Endodermal cell (in vitro differentiated cells): Measurements from ENCODE around the gene ADAM15. TPM values are rescaled to one million over a fixed set of nuclear protein-coding genes. Genes with fewer than 3 reads are reported as not detected.

Source experiments
- DNase-seq: peaks from one replicate; pipeline ENCODE4 v3.0.0-alpha.2; 2017
- H3K27ac ChIP-seq: 2 replicates; pipeline ENCODE4 v1.5.1; 2013; ENCODE audit warnings: mild to moderate bottlenecking, low read depth, low read length, moderate library complexity
- H3K27me3 ChIP-seq: 2 replicates; pipeline ENCODE4 v1.6.1; 2013; ENCODE audit warnings: mild to moderate bottlenecking, low read length, moderate library complexity; ENCODE audit not compliant: insufficient read depth, control insufficient read depth, poor library complexity, severe bottlenecking
- H3K36me3 ChIP-seq: 2 replicates; pipeline ENCODE4 v1.7.0; 2013; ENCODE audit warnings: mild to moderate bottlenecking, low read length, moderate library complexity; ENCODE audit not compliant: control insufficient read depth, insufficient read depth
- H3K4me1 ChIP-seq: one replicate; pipeline ENCODE4 v1.7.0; 2013; ENCODE audit warnings: low read length; ENCODE audit not compliant: control insufficient read depth, insufficient read depth
- H3K4me3 ChIP-seq: 2 replicates; pipeline ENCODE4 v1.5.1; 2013; ENCODE audit warnings: mild to moderate bottlenecking, low read length, moderate library complexity
- H3K9ac ChIP-seq: 2 replicates; pipeline ENCODE4 v1.6.1; 2013; ENCODE audit warnings: mild to moderate bottlenecking, low read length, moderate library complexity; ENCODE audit not compliant: poor library complexity, severe bottlenecking; ENCODE audit errors: extremely low read depth
- H3K9me3 ChIP-seq: 2 replicates; pipeline ENCODE4 v1.6.1; 2013; ENCODE audit warnings: mild to moderate bottlenecking, low read length, moderate library complexity; ENCODE audit not compliant: control insufficient read depth
- H3K27ac Mint-ChIP-seq: 2 replicates; pipeline ENCODE4 v1.8.0; 2020; ENCODE audit warnings: mixed read lengths
- H3K27me3 Mint-ChIP-seq: 2 replicates; pipeline ENCODE4 v1.8.0; 2021; ENCODE audit warnings: mild to moderate bottlenecking, mixed read lengths; ENCODE audit not compliant: insufficient read depth
- H3K36me3 Mint-ChIP-seq: 2 replicates; pipeline ENCODE4 v1.8.0; 2020; ENCODE audit warnings: low read depth, mixed read lengths
- H3K4me1 Mint-ChIP-seq: 2 replicates; pipeline ENCODE4 v1.8.0; 2020; ENCODE audit warnings: mixed read lengths
- H3K4me3 Mint-ChIP-seq: 2 replicates; pipeline ENCODE4 v1.8.0; 2020; ENCODE audit warnings: mild to moderate bottlenecking, moderate library complexity, mixed read lengths
- H3K9me3 Mint-ChIP-seq: 2 replicates; pipeline ENCODE4 v1.8.0; 2020; ENCODE audit warnings: mild to moderate bottlenecking, mixed read lengths
- WGBS, 2 experiments: methylation state at CpG; one replicate each; pipeline versions ENCODE4 v1.1.5 to v1.1.7; 2013; ENCODE audit warnings: missing lambda C conversion rate in 2 of 2, mixed read lengths in 1 of 2; ENCODE audit not compliant: insufficient coverage in 1 of 2, insufficient read length in 1 of 2; 5-methylcytosine and 5-hydroxymethylcytosine counted together
- total RNA-seq, 2 donors: library from RNA; stranded (reverse); fragmentation: NEBNext Ultra II Directional in 1 of 2; extraction: Animal tissue kit (Norgen Biotek cat#: 25700) in 1 of 2; gene quantifications; 2 replicates in 1 of 2; 3 replicates in 1 of 2; pipeline ENCODE4 v1.2.1, GENCODE V29; 2021
- TF ChIP-seq, protein P1 (sequence below): fragments of 200-600 bp; sonication (generic); conservative IDR thresholded peaks from 2 replicates; pipeline ENCODE4 v1.5.0; 2021; ENCODE audit warnings: antibody characterized with exemption, mild to moderate bottlenecking

Gene ADAM15
- total RNA-seq, 2 donors from 2014 or later, result 13.4 to 16.5 TPM

DNA sequence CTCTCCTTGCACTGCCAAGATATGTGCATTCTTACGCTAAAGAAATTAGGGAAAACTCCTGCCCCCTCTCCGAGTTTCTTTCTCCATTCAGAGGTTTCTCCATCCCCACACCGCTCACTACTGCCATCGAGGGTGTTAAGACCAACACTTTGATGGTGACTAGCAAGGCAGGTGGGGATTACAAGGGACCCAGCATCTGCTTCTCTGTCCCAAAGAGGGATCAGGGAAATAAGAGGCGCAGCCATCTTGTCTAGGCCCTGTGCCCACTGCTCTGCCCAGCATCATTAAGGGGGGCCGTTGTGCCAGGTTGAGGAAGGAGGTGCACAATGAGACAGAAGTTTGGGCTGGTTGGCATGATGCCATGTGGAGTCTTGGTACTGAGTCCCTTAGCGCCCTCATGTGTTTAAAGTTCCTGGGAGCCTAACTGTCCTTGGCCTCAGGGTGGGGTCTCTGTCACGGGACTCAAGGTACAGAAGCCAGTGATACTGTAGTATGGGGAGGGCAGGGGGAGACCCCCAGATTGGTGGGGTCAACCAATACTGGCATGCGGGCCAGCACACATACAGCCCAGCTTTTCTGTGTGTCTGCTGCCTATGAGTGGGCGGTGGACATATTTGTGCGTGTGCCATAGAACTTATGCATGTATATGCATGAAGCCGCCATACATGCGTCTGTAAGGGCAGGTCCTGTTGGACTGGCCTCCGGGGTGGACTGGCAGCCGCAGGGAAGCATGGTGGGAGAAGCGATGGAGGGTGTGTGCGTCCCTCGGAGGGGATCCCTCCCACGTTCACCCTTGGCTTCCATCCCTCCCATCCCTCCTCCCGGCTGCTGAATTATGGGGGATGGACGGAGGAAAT is 33.0 kb downstream of the ADAM15 start:
- Histone ChIP-seq H3K27me3 (peaks cover 54% of the 10 kb centered on the region), H3K9ac (no peak overlapping the region), H3K27ac (no peak overlapping the region), H3K36me3 (no peaks in the 10 kb centered on the region), H3K4me1 (no peaks in the 10 kb centered on the region), H3K4me3 (peak overlapping the region; percentile 93), H3K9me3 (no peaks in the 10 kb centered on the region)
- Mint-ChIP-seq H3K27ac (peak overlapping the region; percentile 97), H3K9me3 (no peaks in the 10 kb centered on the region), H3K4me1 (peaks cover 15% of the 10 kb centered on the region), H3K36me3 (no peaks in the 10 kb centered on the region), H3K27me3 (peaks cover 65% of the 10 kb centered on the region), H3K4me3 (peak overlapping the region; percentile 88)
- WGBS, 2 experiments, result 44 to 55% methylated on average over 8 to 20 of the region's 21 CpGs
- DNase-seq, result peak; percentile 53
- TF ChIP-seq, protein P1, sequence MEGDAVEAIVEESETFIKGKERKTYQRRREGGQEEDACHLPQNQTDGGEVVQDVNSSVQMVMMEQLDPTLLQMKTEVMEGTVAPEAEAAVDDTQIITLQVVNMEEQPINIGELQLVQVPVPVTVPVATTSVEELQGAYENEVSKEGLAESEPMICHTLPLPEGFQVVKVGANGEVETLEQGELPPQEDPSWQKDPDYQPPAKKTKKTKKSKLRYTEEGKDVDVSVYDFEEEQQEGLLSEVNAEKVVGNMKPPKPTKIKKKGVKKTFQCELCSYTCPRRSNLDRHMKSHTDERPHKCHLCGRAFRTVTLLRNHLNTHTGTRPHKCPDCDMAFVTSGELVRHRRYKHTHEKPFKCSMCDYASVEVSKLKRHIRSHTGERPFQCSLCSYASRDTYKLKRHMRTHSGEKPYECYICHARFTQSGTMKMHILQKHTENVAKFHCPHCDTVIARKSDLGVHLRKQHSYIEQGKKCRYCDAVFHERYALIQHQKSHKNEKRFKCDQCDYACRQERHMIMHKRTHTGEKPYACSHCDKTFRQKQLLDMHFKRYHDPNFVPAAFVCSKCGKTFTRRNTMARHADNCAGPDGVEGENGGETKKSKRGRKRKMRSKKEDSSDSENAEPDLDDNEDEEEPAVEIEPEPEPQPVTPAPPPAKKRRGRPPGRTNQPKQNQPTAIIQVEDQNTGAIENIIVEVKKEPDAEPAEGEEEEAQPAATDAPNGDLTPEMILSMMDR, result no peak

DNA sequence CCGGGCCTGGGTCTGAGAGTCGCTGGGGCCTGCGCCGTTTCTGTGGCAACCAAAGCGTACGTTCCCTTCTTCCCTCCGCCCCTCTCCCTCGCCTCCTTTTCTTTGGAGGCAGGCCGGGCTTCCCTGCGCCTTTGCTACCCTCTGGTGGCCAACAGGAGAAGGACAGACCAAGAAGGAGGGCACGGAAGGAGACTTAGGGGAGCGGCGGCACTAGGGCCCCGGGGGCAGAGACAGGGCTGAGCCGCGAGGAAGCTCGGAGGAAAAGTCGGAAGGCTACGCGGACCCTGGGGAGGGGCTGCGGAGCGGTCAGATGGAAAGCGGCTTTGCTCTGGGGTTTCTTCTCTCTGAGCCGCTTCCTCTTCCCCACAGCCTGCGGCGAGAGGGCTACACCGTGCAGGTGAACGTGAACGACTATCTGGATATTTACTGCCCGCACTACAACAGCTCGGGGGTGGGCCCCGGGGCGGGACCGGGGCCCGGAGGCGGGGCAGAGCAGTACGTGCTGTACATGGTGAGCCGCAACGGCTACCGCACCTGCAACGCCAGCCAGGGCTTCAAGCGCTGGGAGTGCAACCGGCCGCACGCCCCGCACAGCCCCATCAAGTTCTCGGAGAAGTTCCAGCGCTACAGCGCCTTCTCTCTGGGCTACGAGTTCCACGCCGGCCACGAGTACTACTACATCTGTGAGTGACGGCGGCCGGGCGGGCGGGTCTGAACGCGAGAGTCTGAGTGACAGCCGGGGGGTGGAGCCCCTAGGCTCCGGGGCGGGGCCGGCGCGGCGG is 33.8 kb downstream of the ADAM15 start:
- peak overlapping the region; percentile 88 for H3K4me3 Mint-ChIP-seq
- H3K27me3 Mint-ChIP-seq, result peaks cover 57% of the 10 kb centered on the region

DNA sequence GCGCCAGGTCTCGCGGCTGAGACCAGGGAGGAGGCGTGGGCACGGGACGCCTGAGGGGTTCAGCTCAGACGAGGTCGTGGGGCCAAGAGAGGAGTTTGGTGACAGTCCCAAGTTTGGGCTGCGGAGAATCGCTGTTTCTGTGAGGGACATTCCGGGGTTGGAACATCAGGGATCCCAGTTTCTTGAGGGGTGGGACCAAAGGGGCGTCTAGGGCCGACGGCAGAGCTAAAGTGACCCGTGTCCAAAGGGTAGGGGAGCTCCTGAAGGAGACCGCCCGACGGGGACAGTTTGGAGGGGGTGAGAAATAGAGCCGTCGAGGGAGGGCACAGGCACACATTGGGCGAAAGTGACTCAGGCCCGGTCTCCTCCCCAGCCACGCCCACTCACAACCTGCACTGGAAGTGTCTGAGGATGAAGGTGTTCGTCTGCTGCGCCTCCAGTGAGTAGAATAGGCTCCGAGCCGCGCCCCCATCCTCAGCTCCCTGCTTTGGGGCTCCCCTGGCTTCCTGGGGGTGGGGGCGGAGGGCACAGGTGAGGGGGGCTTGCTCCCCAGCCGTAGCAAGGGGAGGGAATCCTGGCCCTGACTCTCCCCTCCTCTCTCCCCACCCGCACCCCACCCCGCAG is 34.5 kb downstream of the ADAM15 start:
- H3K27ac ChIP-seq, result no peak overlapping the region
- no peaks in the 10 kb centered on the region for H3K4me1 ChIP-seq
- WGBS, 2 experiments, result 5% methylated on average over 10 to 32 of the region's 32 CpGs
- H3K9ac ChIP-seq, result no peak overlapping the region
- Mint-ChIP-seq H3K27me3 (peaks cover 51% of the 10 kb centered on the region), H3K36me3 (no peaks in the 10 kb centered on the region), H3K27ac (peak overlapping the region; percentile 97), H3K4me1 (peaks cover 10% of the 10 kb centered on the region), H3K9me3 (no peaks in the 10 kb centered on the region), H3K4me3 (peak overlapping the region; percentile 88)
- H3K27me3 ChIP-seq, result peaks cover 39% of the 10 kb centered on the region
- TF ChIP-seq, protein P1, result no peak
- no peaks in the 10 kb centered on the region for H3K9me3 ChIP-seq
- H3K4me3 ChIP-seq, result peak overlapping the region; percentile 93
- no peaks in the 10 kb centered on the region for H3K36me3 ChIP-seq
- DNase-seq, result peak; percentile 80

More for the DNA sequence above, 33.8 kb downstream of the ADAM15 start:
- H3K4me1 Mint-ChIP-seq, result peaks cover 10% of the 10 kb centered on the region
- Histone ChIP-seq H3K27me3 (peaks cover 46% of the 10 kb centered on the region), H3K36me3 (no peaks in the 10 kb centered on the region), H3K9me3 (no peaks in the 10 kb centered on the region), H3K27ac (peak overlapping the region; percentile 66), H3K4me1 (no peaks in the 10 kb centered on the region), H3K9ac (peak overlapping the region; percentile 44), H3K4me3 (peak overlapping the region; percentile 93)
- peak; percentile 98 for DNase-seq
- peak overlapping the region; percentile 97 for H3K27ac Mint-ChIP-seq
- 0% methylated on average over 32 to 67 of the region's 67 CpGs for WGBS, 2 experiments
- no peaks in the 10 kb centered on the region for H3K36me3 Mint-ChIP-seq
- no peaks in the 10 kb centered on the region for H3K9me3 Mint-ChIP-seq
- TF ChIP-seq, protein P1, result peak; percentile 96
